ENCODE measurements around the gene PTGDS. TPM values are rescaled to one million over a fixed set of nuclear protein-coding genes. Genes with fewer than 3 reads are reported as not detected.

The PTGDS gene
- total RNA-seq, 1 experiment from 2014 or later, result 3.6 TPM

DNA sequence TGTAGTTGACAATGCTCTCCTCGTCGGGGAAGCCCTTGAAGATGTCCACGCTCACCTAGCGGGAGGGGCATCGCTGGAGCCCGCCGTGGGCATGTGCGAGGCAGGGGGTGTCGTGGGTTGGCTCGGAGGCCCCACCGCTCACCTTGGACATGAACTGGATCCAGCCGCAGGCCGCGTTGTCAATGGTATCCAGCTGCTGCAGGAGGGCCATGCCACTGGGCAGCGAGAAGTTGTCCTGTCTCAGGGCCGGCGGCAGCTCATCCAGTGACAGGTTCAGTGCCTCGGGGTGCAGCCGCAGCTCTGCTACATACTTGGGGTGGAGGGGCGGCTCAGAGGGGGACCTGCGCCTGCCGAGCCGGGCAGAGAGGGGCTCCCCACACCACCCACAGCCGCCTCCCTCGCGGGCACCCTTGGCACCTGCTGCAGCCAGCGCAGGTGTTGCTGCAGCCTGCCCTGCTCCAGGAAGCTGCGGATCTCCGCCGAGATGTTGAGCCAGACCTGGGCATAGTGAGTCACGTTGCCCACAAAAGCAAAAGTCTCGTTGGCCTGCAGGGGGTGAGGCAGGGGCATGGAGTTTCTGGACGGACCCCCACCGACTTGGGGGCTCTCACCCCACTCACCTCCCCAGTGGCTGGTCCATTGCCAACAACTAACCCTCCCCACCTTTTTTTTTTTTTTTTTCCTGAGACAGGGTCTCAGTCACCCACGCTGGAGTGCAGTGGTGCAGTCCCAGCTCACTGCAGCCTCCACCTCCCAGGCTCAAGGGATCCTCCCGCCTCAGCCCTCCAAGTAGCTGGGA is 41.7 kb downstream of the PTGDS start:
- Histone ChIP-seq H3K23me2 (ENCODE audit: insufficient read length, low read depth, low read length, poor library complexity, severe bottlenecking) (no peaks in the 10 kb centered on the region), H3K79me2 (ENCODE audit: insufficient read depth, low read length) (no peaks in the 10 kb centered on the region), H3K9ac (ENCODE audit: extremely low read depth, insufficient read length, low read length) (no peak overlapping the region), H2BK5ac (ENCODE audit: insufficient read length, low read length) (no peak overlapping the region), H4K91ac (ENCODE audit: insufficient read length, low read depth, low read length) (no peak overlapping the region), H2BK120ac (ENCODE audit: low read depth, low read length, poor library complexity, severe bottlenecking) (no peak overlapping the region), H3K27ac (ENCODE audit: insufficient read length, low read depth, low read length) (no peak overlapping the region), H3K18ac (ENCODE audit: insufficient read length, low read depth, low read length) (no peak overlapping the region), H3K4me2 (ENCODE audit: insufficient read depth, insufficient read length, low read length) (no peak overlapping the region), H3K4ac (ENCODE audit: low read depth, low read length) (no peak overlapping the region), H4K5ac (ENCODE audit: insufficient read length, low read depth, low read length) (no peak overlapping the region), H2AK5ac (ENCODE audit: insufficient read length, low read length) (no peak overlapping the region), H2BK15ac (ENCODE audit: low read depth, low read length) (no peak overlapping the region), H3K9me3 (ENCODE audit: control insufficient read depth, low read depth, low read length) (no peaks in the 10 kb centered on the region), H2BK12ac (ENCODE audit: insufficient read length, low read depth, low read length) (no peak overlapping the region), H2AFZ (ENCODE audit: low read length) (no peak overlapping the region), H3T11ph (ENCODE audit: low read length) (no peak overlapping the region), H3K79me1 (ENCODE audit: insufficient read depth, low read depth, low read length, poor library complexity, severe bottlenecking) (no peaks in the 10 kb centered on the region), H3K56ac (ENCODE audit: insufficient read length, low read depth, low read length) (no peak overlapping the region), H2BK20ac (ENCODE audit: low read depth, low read length, poor library complexity, severe bottlenecking) (no peak overlapping the region), H3K23ac (ENCODE audit: insufficient read length, low read depth, low read length) (no peak overlapping the region), H4K20me1 (ENCODE audit: control insufficient read depth, insufficient read depth, insufficient read length) (no peaks in the 10 kb centered on the region), H3K27me3 (ENCODE audit: insufficient read depth, low read length) (no peaks in the 10 kb centered on the region), H4K8ac (replicated peaks; ENCODE audit: insufficient read length, low read depth, low read length) (no peak overlapping the region), H3K4me1 (ENCODE audit: insufficient read depth, low read length) (no peaks in the 10 kb centered on the region), H3K14ac (ENCODE audit: insufficient read depth, low read length) (no peak overlapping the region; the same call in 1 of the 2 replicates)
- DNase-seq, result no peak
- Mint-ChIP-seq H3K27me3 (ENCODE audit: low read depth) (no peaks in the 10 kb centered on the region), H3K36me3 (ENCODE audit: insufficient read depth in 1 of 3, low read depth in 3 of 3) (peaks cover 4 to 13% (median 6%) of the 10 kb centered on the region in 3 experiments; a peak in 4 of 7 replicates), H3K4me1 (peaks cover 2 to 9% of the 10 kb centered on the region in 2 experiments; a peak in 3 of 4 replicates), H3K9me3 (no peaks in the 10 kb centered on the region), H3K4me3 (no peak overlapping the region), H3K27ac (no peak overlapping the region)
- WGBS (ENCODE audit: extremely low coverage, insufficient read length, low lambda C conversion rate), result no CpG with 5 or more reads among the region's 36 CpGs
- TF ChIP-seq, protein P1, sequence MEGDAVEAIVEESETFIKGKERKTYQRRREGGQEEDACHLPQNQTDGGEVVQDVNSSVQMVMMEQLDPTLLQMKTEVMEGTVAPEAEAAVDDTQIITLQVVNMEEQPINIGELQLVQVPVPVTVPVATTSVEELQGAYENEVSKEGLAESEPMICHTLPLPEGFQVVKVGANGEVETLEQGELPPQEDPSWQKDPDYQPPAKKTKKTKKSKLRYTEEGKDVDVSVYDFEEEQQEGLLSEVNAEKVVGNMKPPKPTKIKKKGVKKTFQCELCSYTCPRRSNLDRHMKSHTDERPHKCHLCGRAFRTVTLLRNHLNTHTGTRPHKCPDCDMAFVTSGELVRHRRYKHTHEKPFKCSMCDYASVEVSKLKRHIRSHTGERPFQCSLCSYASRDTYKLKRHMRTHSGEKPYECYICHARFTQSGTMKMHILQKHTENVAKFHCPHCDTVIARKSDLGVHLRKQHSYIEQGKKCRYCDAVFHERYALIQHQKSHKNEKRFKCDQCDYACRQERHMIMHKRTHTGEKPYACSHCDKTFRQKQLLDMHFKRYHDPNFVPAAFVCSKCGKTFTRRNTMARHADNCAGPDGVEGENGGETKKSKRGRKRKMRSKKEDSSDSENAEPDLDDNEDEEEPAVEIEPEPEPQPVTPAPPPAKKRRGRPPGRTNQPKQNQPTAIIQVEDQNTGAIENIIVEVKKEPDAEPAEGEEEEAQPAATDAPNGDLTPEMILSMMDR (conservative IDR thresholded peaks at IDR 0.05), result no peak
